GM12892 (cell line): ENCODE data around the gene NAV2.

Experiments
- POLR2A ChIP-seq: IDR thresholded peaks from 2 replicates; pipeline ENCODE4 v1.6.1; 2011; ENCODE audit warnings: low read depth, low read length, control low read depth
- POLR2AphosphoS5 ChIP-seq: IDR thresholded peaks from 2 replicates; pipeline ENCODE4 v1.6.1; 2011; ENCODE audit warnings: low read depth, low read length, control low read depth

DNA sequence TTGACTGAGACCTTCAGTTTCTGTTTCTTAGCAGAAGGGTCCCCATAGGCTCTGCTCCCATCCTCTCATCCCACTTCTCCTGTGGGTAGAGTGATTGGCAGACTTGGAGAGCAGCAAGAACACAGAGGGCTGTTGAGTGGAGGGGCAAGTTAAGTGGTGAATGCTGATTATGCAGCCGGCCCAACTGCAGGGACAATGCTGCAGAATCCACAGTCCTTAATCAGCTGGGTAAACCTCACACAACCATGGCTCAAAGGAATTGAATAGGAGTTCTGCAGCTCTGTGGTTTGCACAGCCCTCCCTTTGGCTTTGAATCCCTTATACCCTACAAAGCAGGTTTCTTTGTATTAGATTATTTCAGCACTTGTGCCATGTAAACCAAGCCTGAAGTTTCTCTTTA, 161.1 kb downstream of the NAV2 start:
- TF ChIP-seq POLR2A = no peak
- TF ChIP-seq POLR2AphosphoS5 = no peak
